ENCODE data around the gene GJB5. TPM values are rescaled to one million over a fixed set of nuclear protein-coding genes. Genes with fewer than 3 reads are reported as not detected.
A peak's percentile ranks its signal among the peaks of the same experiment; 100 is the strongest.

The GJB5 gene
- total RNA-seq = not detected
- polyA plus RNA-seq = not detected
- long read RNA-seq, donor 1 = 0 reads
- long read RNA-seq, donor 2 = 0 reads
- long read RNA-seq, donor 3 = 0 reads
- long read RNA-seq, donor 4 = 0 reads

DNA sequence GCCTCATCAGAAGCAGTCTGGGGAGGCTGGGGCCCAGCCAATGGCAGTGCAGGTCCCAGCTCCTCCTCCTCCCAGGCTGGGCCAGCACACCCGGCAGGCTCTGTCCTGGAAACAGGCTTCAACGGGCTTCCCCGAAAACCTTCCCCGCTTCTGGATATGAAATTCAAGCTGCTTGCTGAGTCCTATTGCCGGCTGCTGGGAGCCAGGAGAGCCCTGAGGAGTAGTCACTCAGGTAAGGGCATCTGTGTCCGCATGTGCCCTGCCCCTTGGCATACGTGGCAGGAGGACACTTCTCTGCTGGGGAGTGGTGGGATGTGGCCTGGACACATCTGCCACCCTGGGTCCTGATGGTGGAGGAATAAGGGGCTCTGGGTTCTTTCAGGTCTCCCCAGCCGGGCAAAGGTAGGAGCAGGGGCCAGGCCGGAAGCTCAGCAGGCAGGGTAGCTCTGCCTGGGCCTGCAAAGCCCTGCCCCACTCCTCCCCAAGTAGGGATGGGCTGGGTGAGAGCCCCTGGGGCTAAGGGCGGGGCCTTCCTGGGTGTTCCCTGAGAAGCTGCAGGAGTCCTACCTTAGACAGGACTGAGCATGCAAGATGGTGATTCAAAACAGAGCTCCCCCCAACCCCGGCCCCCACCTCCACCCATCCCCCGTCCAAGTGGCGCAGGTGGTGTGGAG, at the start of gene GJB5:
TSS of gene GJB5 (plus strand) at position 84 of the 674 bp plus-strand sequence. CDS start 2,284 bp downstream, outside the sequence.
- no peaks in the 10 kb centered on the region for H3K27me3 ChIP-seq (ENCODE audit: control insufficient read depth, insufficient read depth)
- 67% methylated on average over 13 of the region's 13 CpGs for WGBS

DNA sequence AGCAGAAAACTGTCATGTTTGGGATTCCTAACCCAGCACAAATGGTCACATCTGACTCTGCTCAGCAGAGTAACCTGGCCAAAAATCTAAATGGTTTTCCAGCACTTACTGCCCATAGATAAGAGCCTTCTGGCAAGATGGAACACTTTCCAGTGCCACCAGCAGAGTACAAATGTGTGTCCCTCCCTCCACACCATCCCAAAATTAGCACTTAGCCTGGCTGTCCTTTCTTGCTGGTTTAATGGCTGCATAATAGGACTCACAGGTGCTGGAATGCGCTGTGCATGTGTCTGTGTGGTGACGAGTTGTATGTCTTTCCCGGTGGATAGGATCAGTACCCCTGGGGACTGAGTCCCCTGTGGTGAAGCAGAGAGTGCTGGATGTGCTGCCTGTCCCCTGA, 49.8 kb upstream of the GJB5 start:
- no peaks in the 10 kb centered on the region for H3K27me3 ChIP-seq (ENCODE audit: control insufficient read depth, insufficient read depth)
- peak; percentile 40 to 77 for ATAC-seq
- intact Hi-C loops (cut with DNase I) = no loop called here
- no peak for DNase-seq
- H3K9me3 ChIP-seq (ENCODE audit: control insufficient read depth, low read length) = no peaks in the 10 kb centered on the region
- 32% methylated on average over 3 of the region's 3 CpGs for WGBS
- no peaks in the 10 kb centered on the region for H3K4me1 ChIP-seq (ENCODE audit: control insufficient read depth, insufficient read depth, low read length)
- no peak overlapping the region for H3K4me3 ChIP-seq (ENCODE audit: low read length)
- H3K27ac ChIP-seq (ENCODE audit: low read length) = no peak overlapping the region

More for the DNA sequence above, at the start of gene GJB5:
- ATAC-seq (no peak), DNase-seq (no peak)
- Histone ChIP-seq H3K27ac (ENCODE audit: low read length) (no peak within 1 kb of the TSS), H3K9me3 (ENCODE audit: control insufficient read depth, low read length) (no peaks in the 10 kb centered on the region), H3K4me1 (ENCODE audit: control insufficient read depth, insufficient read depth, low read length) (peaks cover 2% of the 10 kb centered on the region), H3K4me3 (ENCODE audit: low read length) (no peak within 1 kb of the TSS)
- intact Hi-C loops (cut with DNase I) = no loop called here

DNA sequence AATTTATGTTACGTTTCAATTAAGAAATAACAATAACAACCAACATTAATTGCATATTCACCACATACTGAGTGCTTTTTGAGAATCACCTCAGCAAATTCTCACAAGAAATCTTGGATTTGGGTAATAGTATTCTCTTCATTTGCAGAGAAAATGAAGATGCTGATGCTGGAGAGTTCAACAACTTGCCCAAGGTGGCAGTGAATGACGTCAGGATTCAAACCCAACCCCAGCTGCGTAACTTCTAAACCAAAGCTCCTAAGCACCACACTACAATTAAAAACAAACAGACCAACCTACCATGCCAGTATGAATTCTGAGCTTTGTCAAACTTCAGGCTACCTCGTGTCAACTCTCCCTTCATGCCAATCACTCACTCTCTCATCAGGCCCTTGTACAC, 46.7 kb upstream of the GJB5 start:
- no peak for DNase-seq
- Histone ChIP-seq H3K4me3 (ENCODE audit: low read length) (no peak overlapping the region), H3K27me3 (ENCODE audit: control insufficient read depth, insufficient read depth) (no peaks in the 10 kb centered on the region), H3K27ac (ENCODE audit: low read length) (no peak overlapping the region), H3K9me3 (ENCODE audit: control insufficient read depth, low read length) (no peaks in the 10 kb centered on the region), H3K4me1 (ENCODE audit: control insufficient read depth, insufficient read depth, low read length) (no peaks in the 10 kb centered on the region)
- intact Hi-C loops (cut with DNase I) = no loop called here
- WGBS = 71% methylated on average over 4 of the region's 4 CpGs
- no peak for ATAC-seq

- DNase-seq = no peak
- ATAC-seq = no peak
- intact Hi-C loops (cut with DNase I) = no loop called here
- 36% methylated on average over 6 of the region's 6 CpGs for WGBS
- H3K27me3 ChIP-seq (ENCODE audit: control insufficient read depth, insufficient read depth) = no peaks in the 10 kb centered on the region
- no peaks in the 10 kb centered on the region for H3K9me3 ChIP-seq (ENCODE audit: control insufficient read depth, low read length)
- H3K4me1 ChIP-seq (ENCODE audit: control insufficient read depth, insufficient read depth, low read length) = no peaks in the 10 kb centered on the region
- H3K27ac ChIP-seq (ENCODE audit: low read length) = no peak overlapping the region
- no peak overlapping the region for H3K4me3 ChIP-seq (ENCODE audit: low read length)
These were observed 45.3 kb upstream of the GJB5 start for GRCh38 chr1:34709547-34709946.

GRCh38 chr1:34710812-34711211, 44.0 kb upstream of the GJB5 start:
- intact Hi-C loops (cut with DNase I) = no loop called here
- Histone ChIP-seq H3K27ac (ENCODE audit: low read length) (no peak overlapping the region), H3K27me3 (ENCODE audit: control insufficient read depth, insufficient read depth) (no peaks in the 10 kb centered on the region), H3K4me1 (ENCODE audit: control insufficient read depth, insufficient read depth, low read length) (no peaks in the 10 kb centered on the region), H3K9me3 (ENCODE audit: control insufficient read depth, low read length) (no peaks in the 10 kb centered on the region), H3K4me3 (ENCODE audit: low read length) (no peak overlapping the region)
- ATAC-seq (no peak), DNase-seq (no peak)

- Histone ChIP-seq H3K27me3 (ENCODE audit: control insufficient read depth, insufficient read depth) (no peaks in the 10 kb centered on the region), H3K4me3 (ENCODE audit: low read length) (no peak overlapping the region), H3K27ac (ENCODE audit: low read length) (no peak overlapping the region), H3K4me1 (ENCODE audit: control insufficient read depth, insufficient read depth, low read length) (no peaks in the 10 kb centered on the region), H3K9me3 (ENCODE audit: control insufficient read depth, low read length) (no peaks in the 10 kb centered on the region)
- no peak for DNase-seq
- intact Hi-C loops (cut with DNase I) = no loop called here
- no peak for ATAC-seq
- 74% methylated on average over 4 of the region's 4 CpGs for whole genome bisulfite sequencing
These were observed 43.4 kb upstream of the GJB5 start for GRCh38 chr1:34711485-34711884.

DNA sequence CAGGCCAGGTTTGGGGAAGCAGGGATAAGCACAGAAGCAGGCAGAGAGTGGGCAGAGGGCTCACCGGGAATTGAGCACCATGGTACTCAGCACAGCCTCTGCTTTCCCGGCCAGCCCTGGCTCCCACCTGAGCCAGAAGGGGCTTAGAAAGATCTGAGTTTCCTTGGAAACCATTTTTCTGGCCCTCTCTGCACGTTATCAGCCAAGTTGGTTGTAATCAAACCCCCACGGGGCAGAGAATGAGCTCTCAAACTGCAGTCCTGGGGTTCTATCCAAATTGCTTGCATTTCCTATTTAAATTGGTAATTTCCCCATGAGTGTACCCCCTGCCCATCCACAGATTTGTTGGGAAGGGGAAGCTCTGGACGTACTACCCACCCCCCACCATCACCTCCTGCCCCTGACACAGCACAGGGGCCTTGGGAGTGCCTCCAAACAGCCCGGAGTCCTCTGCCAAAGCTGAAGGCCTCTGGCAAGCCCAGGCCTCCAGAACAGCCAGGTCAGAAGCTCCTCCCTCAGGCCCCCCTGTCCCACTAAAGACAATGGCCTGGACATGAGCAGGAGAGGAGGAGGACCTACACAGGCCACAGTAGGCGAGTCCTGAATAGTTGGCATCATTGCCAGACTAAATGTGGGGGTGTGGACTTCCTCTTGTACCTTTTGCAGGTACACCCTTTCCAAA, 42.7 kb upstream of the GJB5 start:
- intact Hi-C loops (cut with DNase I) = no loop called here
- DNase-seq (peak in 1 of 3 donors; percentile 67), ATAC-seq (peak in 1 of 2 donors; percentile 63)
- Histone ChIP-seq H3K4me1 (ENCODE audit: control insufficient read depth, insufficient read depth, low read length) (no peaks in the 10 kb centered on the region), H3K4me3 (ENCODE audit: low read length) (no peak overlapping the region), H3K27ac (ENCODE audit: low read length) (no peak overlapping the region), H3K27me3 (ENCODE audit: control insufficient read depth, insufficient read depth) (no peaks in the 10 kb centered on the region), H3K9me3 (ENCODE audit: control insufficient read depth, low read length) (no peaks in the 10 kb centered on the region)
- 43% methylated on average over 7 of the region's 7 CpGs for WGBS

DNA sequence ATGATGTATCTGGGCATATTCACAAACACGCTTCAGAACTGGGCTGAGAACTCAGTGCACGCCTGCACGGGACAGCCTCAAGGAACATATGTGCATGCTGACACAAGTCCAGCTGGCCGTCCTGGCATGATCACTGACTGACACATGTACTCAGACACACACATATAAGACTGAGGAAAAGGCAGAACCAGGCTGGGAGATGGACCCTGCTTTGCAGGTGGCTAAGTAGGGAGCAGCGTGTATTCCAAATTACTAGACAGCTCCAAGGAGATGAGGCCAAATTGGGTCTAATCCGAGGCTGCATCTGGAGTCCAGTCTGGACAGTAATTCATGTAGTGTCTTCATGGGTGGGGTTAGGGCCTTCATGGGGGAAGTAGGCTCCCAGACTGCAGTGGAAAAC, 41.4 kb upstream of the GJB5 start:
- H3K4me1 ChIP-seq (ENCODE audit: control insufficient read depth, insufficient read depth, low read length) = no peaks in the 10 kb centered on the region
- H3K27ac ChIP-seq (ENCODE audit: low read length) = no peak overlapping the region
- no peak overlapping the region for H3K4me3 ChIP-seq (ENCODE audit: low read length)
- peaks cover 2% of the 10 kb centered on the region for H3K9me3 ChIP-seq (ENCODE audit: control insufficient read depth, low read length)
- WGBS = 64% methylated on average over 6 of the region's 6 CpGs
- intact Hi-C loops (cut with DNase I) = no loop called here
- no peaks in the 10 kb centered on the region for H3K27me3 ChIP-seq (ENCODE audit: control insufficient read depth, insufficient read depth)
- ATAC-seq (no peak), DNase-seq (peak in 1 of 3 donors; percentile 54)

- 29% methylated on average over 3 of the region's 3 CpGs for WGBS
- no peak for ATAC-seq
- no peaks in the 10 kb centered on the region for H3K27me3 ChIP-seq (ENCODE audit: control insufficient read depth, insufficient read depth)
These were observed 40.5 kb upstream of the GJB5 start for GRCh38 chr1:34714386-34714785.

DNA sequence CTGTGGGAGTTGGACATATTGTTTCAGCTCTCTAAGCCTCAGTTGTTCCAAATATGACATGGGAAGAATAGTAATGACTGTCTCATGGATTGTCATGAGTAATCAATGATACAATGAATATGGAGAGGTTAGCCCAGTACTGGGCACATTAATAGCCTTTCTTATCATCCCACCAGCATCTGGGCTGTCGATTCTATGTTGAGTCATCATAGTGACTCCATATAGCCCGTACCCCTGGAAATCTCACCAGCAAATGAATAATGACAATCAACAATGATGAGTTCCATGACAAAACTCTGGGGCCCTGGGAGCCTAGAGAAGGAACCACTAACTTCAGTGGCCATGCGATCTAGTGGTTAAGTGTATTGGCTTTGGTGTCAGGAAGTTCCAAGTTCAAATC, 39.7 kb upstream of the GJB5 start:
- Histone ChIP-seq H3K4me1 (ENCODE audit: control insufficient read depth, insufficient read depth, low read length) (no peaks in the 10 kb centered on the region), H3K27me3 (ENCODE audit: control insufficient read depth, insufficient read depth) (no peaks in the 10 kb centered on the region), H3K27ac (ENCODE audit: low read length) (no peak overlapping the region), H3K9me3 (ENCODE audit: control insufficient read depth, low read length) (peaks cover 2% of the 10 kb centered on the region), H3K4me3 (ENCODE audit: low read length) (no peak overlapping the region)
- ATAC-seq (no peak), DNase-seq (no peak)
- WGBS = 77% methylated on average over 3 of the region's 3 CpGs
- intact Hi-C loops (cut with DNase I) = no loop called here

More at GRCh38 chr1:34714386-34714785, 40.5 kb upstream of the GJB5 start:
- Histone ChIP-seq H3K4me3 (ENCODE audit: low read length) (no peak overlapping the region), H3K27ac (ENCODE audit: low read length) (no peak overlapping the region), H3K9me3 (ENCODE audit: control insufficient read depth, low read length) (peaks cover 2% of the 10 kb centered on the region), H3K4me1 (ENCODE audit: control insufficient read depth, insufficient read depth, low read length) (no peaks in the 10 kb centered on the region)
- DNase-seq = no peak
- intact Hi-C loops (cut with DNase I) = no loop called here

DNA sequence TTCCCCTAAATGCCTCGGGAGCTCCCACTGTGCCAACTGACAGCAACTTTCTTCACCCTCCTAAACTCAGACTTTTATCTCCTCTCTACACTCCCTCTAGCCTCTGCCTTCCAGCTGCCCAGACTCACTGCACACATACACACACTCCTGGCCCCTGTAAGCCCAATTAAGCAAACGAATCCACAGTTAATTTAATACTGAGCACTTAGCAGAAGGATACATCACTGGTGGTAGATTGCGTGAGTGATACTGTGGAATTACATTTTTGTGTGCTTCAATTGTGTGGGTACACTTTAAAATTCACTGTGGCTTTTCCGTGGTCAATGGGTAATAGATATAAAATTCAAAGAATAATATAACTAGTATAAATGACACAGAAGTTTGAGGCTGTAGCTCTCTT, 33.6 kb upstream of the GJB5 start:
- no peak for ATAC-seq
- intact Hi-C loops (cut with DNase I) = no loop called here
- H3K4me1 ChIP-seq (ENCODE audit: control insufficient read depth, insufficient read depth, low read length) = no peaks in the 10 kb centered on the region
- no peak overlapping the region for H3K27ac ChIP-seq (ENCODE audit: low read length)
- 64% methylated on average over 4 of the region's 4 CpGs for WGBS
- no peak overlapping the region for H3K4me3 ChIP-seq (ENCODE audit: low read length)
- peaks cover 2% of the 10 kb centered on the region for H3K9me3 ChIP-seq (ENCODE audit: control insufficient read depth, low read length)
- H3K27me3 ChIP-seq (ENCODE audit: control insufficient read depth, insufficient read depth) = no peaks in the 10 kb centered on the region
- DNase-seq = no peak

All from right cardiac atrium (tissue), 5 donors.